Measurements from ENCODE around the gene CPB1. TPM values are rescaled to one million over a fixed set of nuclear protein-coding genes. Genes with fewer than 3 reads are reported as not detected.
"Not testable (repeated sequence)": the region's sequence is repeated elsewhere in the genome, so short reads cannot be mapped to it uniquely, and the experiment has no call there.

CPB1 gene
- not detected for total RNA-seq
- polyA plus RNA-seq, result not detected

- CTCF ChIA-PET, result no interaction called here
- peaks cover 2 to 6% of the 10 kb centered on the region in 2 donors for H3K27me3 Mint-ChIP-seq
- POLR2A ChIA-PET, result no interaction called here
- H3K4me1 Mint-ChIP-seq, result no peaks in the 10 kb centered on the region
- Histone ChIP-seq H3K27me3 (ENCODE audit: insufficient read depth, low read length, poor library complexity, severe bottlenecking) (no peaks in the 10 kb centered on the region), H3K9me3 (ENCODE audit: low read length) (no peaks in the 10 kb centered on the region), H3K4me3 (ENCODE audit: low read length) (no peak within 1 kb of the TSS), H3K27ac (ENCODE audit: low read depth, low read length) (no peak within 1 kb of the TSS), H3K36me3 (ENCODE audit: insufficient read depth, low read length) (no peaks in the 10 kb centered on the region), H3K4me1 (ENCODE audit: insufficient read depth, low read length) (no peaks in the 10 kb centered on the region)
- H3K27ac Mint-ChIP-seq, result no peak within 1 kb of the TSS
- H3K36me3 Mint-ChIP-seq, result no peaks in the 10 kb centered on the region
- no peak within 1 kb of the TSS for H3K4me3 Mint-ChIP-seq
- no peak for DNase-seq
- H3K9me3 Mint-ChIP-seq, result peaks cover 0 to 2% (median 0%) of the 10 kb centered on the region in 5 donors
Observed at GRCh38 chr3:148827585-148827984, at the start of gene CPB1. TSS of gene CPB1 (plus strand) at chr3:148827811. CDS start at chr3:148827824, 13 bp downstream.

- Mint-ChIP-seq H3K36me3 (no peaks in the 10 kb centered on the region), H3K4me3 (no peak overlapping the region), H3K27ac (no peak overlapping the region), H3K9me3 (peaks cover 0 to 4% (median 1%) of the 10 kb centered on the region in 5 donors), H3K27me3 (no peaks in the 10 kb centered on the region), H3K4me1 (no peaks in the 10 kb centered on the region)
- Histone ChIP-seq H3K4me1 (ENCODE audit: insufficient read depth, low read length) (no peaks in the 10 kb centered on the region), H3K27ac (ENCODE audit: low read depth, low read length) (no peak overlapping the region), H3K36me3 (ENCODE audit: insufficient read depth, low read length) (no peaks in the 10 kb centered on the region), H3K4me3 (ENCODE audit: low read length) (no peak overlapping the region), H3K9me3 (ENCODE audit: low read length) (no peaks in the 10 kb centered on the region), H3K27me3 (ENCODE audit: insufficient read depth, low read length, poor library complexity, severe bottlenecking) (no peaks in the 10 kb centered on the region)
- CTCF ChIA-PET, result no interaction called here
- POLR2A ChIA-PET, result no interaction called here
- no peak for DNase-seq
Observed at GRCh38 chr3:148778926-148779325, 48.7 kb upstream of the CPB1 start.

GRCh38 chr3:148785026-148785425, 42.6 kb upstream of the CPB1 start:
- H3K4me1 Mint-ChIP-seq; H3K4me3 Mint-ChIP-seq; H3K9me3 Mint-ChIP-seq; H3K27ac ChIP-seq (ENCODE audit: low read depth, low read length); H3K27ac Mint-ChIP-seq; H3K36me3 ChIP-seq (ENCODE audit: insufficient read depth, low read length); POLR2A ChIA-PET; H3K4me3 ChIP-seq (ENCODE audit: low read length); H3K4me1 ChIP-seq (ENCODE audit: insufficient read depth, low read length); H3K27me3 ChIP-seq (ENCODE audit: insufficient read depth, low read length, poor library complexity, severe bottlenecking); H3K27me3 Mint-ChIP-seq; DNase-seq; CTCF ChIA-PET; H3K9me3 ChIP-seq (ENCODE audit: low read length); H3K36me3 Mint-ChIP-seq: not testable (repeated sequence)

GRCh38 chr3:148786159-148786558, 41.5 kb upstream of the CPB1 start:
- CTCF ChIA-PET; H3K36me3 ChIP-seq (ENCODE audit: insufficient read depth, low read length); H3K4me1 ChIP-seq (ENCODE audit: insufficient read depth, low read length); H3K4me3 Mint-ChIP-seq; H3K27me3 Mint-ChIP-seq; H3K4me3 ChIP-seq (ENCODE audit: low read length); DNase-seq; H3K27me3 ChIP-seq (ENCODE audit: insufficient read depth, low read length, poor library complexity, severe bottlenecking); H3K27ac ChIP-seq (ENCODE audit: low read depth, low read length); H3K27ac Mint-ChIP-seq; H3K4me1 Mint-ChIP-seq; H3K36me3 Mint-ChIP-seq; POLR2A ChIA-PET; H3K9me3 Mint-ChIP-seq; H3K9me3 ChIP-seq (ENCODE audit: low read length): not testable (repeated sequence)

- Mint-ChIP-seq H3K27me3 (no peaks in the 10 kb centered on the region), H3K27ac (no peak overlapping the region), H3K9me3 (no peaks in the 10 kb centered on the region), H3K4me1 (no peaks in the 10 kb centered on the region), H3K36me3 (no peaks in the 10 kb centered on the region), H3K4me3 (no peak overlapping the region)
- CTCF ChIA-PET, result no interaction called here
- POLR2A ChIA-PET, result no interaction called here
- no peak overlapping the region for H3K27ac ChIP-seq (ENCODE audit: low read depth, low read length)
- H3K9me3 ChIP-seq (ENCODE audit: low read length), result no peaks in the 10 kb centered on the region
- no peak for DNase-seq
- H3K4me1 ChIP-seq (ENCODE audit: insufficient read depth, low read length), result no peaks in the 10 kb centered on the region
- H3K4me3 ChIP-seq (ENCODE audit: low read length), result no peak overlapping the region
- no peaks in the 10 kb centered on the region for H3K36me3 ChIP-seq (ENCODE audit: insufficient read depth, low read length)
- no peaks in the 10 kb centered on the region for H3K27me3 ChIP-seq (ENCODE audit: insufficient read depth, low read length, poor library complexity, severe bottlenecking)
Observed at GRCh38 chr3:148789146-148789545, 38.5 kb upstream of the CPB1 start.

GRCh38 chr3:148789906-148790305, 37.7 kb upstream of the CPB1 start:
- no peak overlapping the region for H3K4me3 Mint-ChIP-seq
- DNase-seq, result no peak
- POLR2A ChIA-PET, result no interaction called here

GRCh38 chr3:148790370-148790769, 37.2 kb upstream of the CPB1 start:
- H3K36me3 ChIP-seq (ENCODE audit: insufficient read depth, low read length), result no peaks in the 10 kb centered on the region
- ChIA-PET POLR2A (no interaction called here), CTCF (no interaction called here)
- H3K27me3 ChIP-seq (ENCODE audit: insufficient read depth, low read length, poor library complexity, severe bottlenecking), result no peaks in the 10 kb centered on the region
- no peak overlapping the region for H3K4me3 Mint-ChIP-seq
- no peak for DNase-seq
- no peak overlapping the region for H3K4me3 ChIP-seq (ENCODE audit: low read length)
- H3K4me1 Mint-ChIP-seq, result no peaks in the 10 kb centered on the region
- no peaks in the 10 kb centered on the region for H3K27me3 Mint-ChIP-seq
- H3K4me1 ChIP-seq (ENCODE audit: insufficient read depth, low read length), result no peaks in the 10 kb centered on the region
- no peak overlapping the region for H3K27ac ChIP-seq (ENCODE audit: low read depth, low read length)
- no peaks in the 10 kb centered on the region for H3K36me3 Mint-ChIP-seq
- H3K27ac Mint-ChIP-seq, result no peak overlapping the region
- H3K9me3 Mint-ChIP-seq, result no peaks in the 10 kb centered on the region
- no peaks in the 10 kb centered on the region for H3K9me3 ChIP-seq (ENCODE audit: low read length)

More at GRCh38 chr3:148789906-148790305, 37.7 kb upstream of the CPB1 start:
- Mint-ChIP-seq H3K36me3 (no peaks in the 10 kb centered on the region), H3K27ac (no peak overlapping the region), H3K9me3 (no peaks in the 10 kb centered on the region), H3K27me3 (no peaks in the 10 kb centered on the region), H3K4me1 (no peaks in the 10 kb centered on the region)
- Histone ChIP-seq H3K27me3 (ENCODE audit: insufficient read depth, low read length, poor library complexity, severe bottlenecking) (no peaks in the 10 kb centered on the region), H3K4me1 (ENCODE audit: insufficient read depth, low read length) (no peaks in the 10 kb centered on the region), H3K36me3 (ENCODE audit: insufficient read depth, low read length) (no peaks in the 10 kb centered on the region), H3K4me3 (ENCODE audit: low read length) (no peak overlapping the region), H3K27ac (ENCODE audit: low read depth, low read length) (no peak overlapping the region), H3K9me3 (ENCODE audit: low read length) (no peaks in the 10 kb centered on the region)
- CTCF ChIA-PET, result no interaction called here

- ChIA-PET CTCF (no interaction called here), POLR2A (no interaction called here)
- Histone ChIP-seq H3K27me3 (ENCODE audit: insufficient read depth, low read length, poor library complexity, severe bottlenecking) (no peaks in the 10 kb centered on the region), H3K9me3 (ENCODE audit: low read length) (no peaks in the 10 kb centered on the region), H3K36me3 (ENCODE audit: insufficient read depth, low read length) (no peaks in the 10 kb centered on the region), H3K27ac (ENCODE audit: low read depth, low read length) (no peak overlapping the region), H3K4me3 (ENCODE audit: low read length) (no peak overlapping the region), H3K4me1 (ENCODE audit: insufficient read depth, low read length) (no peaks in the 10 kb centered on the region)
- no peak overlapping the region for H3K27ac Mint-ChIP-seq
- H3K36me3 Mint-ChIP-seq, result no peaks in the 10 kb centered on the region
- no peak for DNase-seq
- H3K27me3 Mint-ChIP-seq, result no peaks in the 10 kb centered on the region
- H3K4me3 Mint-ChIP-seq, result no peak overlapping the region
- H3K9me3 Mint-ChIP-seq, result no peaks in the 10 kb centered on the region
- H3K4me1 Mint-ChIP-seq, result no peaks in the 10 kb centered on the region
Observed at GRCh38 chr3:148790851-148791735, 36.5 kb upstream of the CPB1 start.
